Measurements from ENCODE around the gene LTBP2.

The LTBP2 gene

DNA sequence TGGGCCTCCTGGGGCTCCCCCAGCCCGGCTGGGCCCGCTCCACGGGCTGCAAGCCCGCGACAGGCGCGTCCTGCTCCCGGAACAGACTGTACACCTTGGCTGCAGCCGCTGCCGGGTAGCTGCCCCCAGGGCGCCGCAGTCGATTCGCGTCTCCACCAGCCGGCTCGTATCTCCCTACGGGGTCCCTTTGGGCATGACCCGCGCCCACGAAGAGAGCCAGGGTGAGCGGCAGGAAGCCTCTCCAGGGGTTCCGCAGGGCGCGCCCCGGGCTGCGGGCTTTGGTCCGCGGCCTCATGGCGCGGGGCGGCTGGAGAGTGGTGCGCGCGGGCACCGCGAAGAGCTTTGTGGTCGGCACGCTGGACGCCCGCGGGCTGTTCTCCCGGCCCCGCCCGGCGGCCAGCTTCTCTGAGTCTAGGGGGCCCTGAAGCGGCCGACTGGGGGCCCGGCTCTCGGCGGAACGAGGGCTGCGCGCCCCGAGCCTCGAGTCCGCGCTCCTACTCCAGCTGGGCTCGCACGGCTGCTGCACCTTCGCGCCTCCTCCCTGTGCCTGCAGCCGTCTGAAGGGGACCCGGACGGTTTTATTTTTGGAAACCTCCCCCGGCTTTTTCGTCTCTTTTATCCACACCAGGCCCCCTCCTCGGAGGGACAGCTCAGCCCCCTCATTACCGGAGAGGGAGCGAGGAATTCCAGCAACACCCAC lies at the start of gene LTBP2:
Gene LTBP2, minus strand, starts transcription at position 588 of the 700 bp plus-strand sequence. Its CDS starts 293 bp downstream, at position 295.
- DNase-seq: no peak

DNA sequence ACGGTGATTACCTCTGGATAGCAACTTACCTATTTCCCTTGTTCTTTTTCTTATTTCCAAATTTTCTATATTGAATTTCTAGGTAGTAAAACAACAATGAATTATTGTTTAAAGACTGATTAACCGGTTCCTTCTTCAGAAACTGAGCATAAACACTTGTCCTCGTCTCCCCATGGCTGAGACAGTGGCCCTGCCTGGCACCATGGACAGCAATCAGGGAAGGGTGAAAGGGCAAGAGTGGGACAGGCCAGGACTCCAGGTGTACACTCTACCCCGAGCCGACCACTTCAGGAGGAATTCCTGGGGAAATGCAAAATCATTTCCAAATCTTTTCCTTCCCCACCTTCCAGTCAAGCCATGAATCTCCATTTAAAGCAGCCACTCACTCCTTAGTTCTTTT lies 48.8 kb upstream of the LTBP2 start:
- no peak for DNase-seq

GRCh38 chr14:74660167-74660566 lies 48.1 kb upstream of the LTBP2 start:
- DNase-seq: no peak

DNA sequence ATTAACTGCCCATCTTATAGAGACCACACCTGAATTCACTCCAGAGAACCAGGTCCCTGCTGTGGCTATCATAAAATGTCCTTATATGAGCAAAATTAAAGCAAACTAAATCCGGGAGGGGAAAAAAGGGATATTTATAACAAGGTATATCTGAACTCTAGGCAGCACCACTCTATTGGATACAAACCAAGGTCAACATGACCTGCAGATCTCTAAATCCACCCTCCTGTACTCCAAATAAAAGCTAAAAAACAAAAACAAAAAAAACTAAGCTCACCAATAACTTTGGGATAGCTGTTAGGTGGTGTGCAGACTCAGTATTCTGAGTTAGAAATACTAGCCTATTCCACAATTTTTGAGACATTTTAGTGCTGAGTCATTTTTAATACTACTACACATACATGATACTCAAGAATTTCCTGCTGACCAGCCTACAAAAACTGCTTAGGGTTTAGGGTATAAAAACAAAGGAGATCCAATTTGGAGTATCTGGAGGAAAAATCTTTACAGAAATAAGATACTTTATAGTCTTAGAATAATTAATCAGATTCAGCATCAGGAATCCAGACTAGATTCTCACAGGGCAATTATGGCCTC lies 46.6 kb upstream of the LTBP2 start:
- DNase-seq: no peak

DNA sequence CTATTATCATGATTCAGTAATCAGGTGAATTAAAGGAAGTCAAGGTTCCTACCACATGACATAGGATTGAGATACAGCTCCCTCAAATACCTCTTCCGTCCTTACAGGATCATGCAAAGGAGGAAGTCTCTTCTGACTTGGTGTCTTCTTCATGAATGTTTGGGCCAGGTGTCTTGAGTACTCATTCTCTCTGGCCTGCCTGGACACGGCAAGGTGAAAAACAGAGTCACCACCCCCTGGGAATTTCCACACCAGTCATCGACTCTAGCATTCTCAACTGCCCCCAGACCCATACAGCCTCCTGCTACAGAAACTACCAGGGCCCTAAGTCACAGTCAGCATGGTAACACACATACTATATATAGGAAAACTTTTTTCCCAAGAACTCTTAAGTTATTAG lies 44.9 kb upstream of the LTBP2 start:
- DNase-seq: no peak

DNA sequence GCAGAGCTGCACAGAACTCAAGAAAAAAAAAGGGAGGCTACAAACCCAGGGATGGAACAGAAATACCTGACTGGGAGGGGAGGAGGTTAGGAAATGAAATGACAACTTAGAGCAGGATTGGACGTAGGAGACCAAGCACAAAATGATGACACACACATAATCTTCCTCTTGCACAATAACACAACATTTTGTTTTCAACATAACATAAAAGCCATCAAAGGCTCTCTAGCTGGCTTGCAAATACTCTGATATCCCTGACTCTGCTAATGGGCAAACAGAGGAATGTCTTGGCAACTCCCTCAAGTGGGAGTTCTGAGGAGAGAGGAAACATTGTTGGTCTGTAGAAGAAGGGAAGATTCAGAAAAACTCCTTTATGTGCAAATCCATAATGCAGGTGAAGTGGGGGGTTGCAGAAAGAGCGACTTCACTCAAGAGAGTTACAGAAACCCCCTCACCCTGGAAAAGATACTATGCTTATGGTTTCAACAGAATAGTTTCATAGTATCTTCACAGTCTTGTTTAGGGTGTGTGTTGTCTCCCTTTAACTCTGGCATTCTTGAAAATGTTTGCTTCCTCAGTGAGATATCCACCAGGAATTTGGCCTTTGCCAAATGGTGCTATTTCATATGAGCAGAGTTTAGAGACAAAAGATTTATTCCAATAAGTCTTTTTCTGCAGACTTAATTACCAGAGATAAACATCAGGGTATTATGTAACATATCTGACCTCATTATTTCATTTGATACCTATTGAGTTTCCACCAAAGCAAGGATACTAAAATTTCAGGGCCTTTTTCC lies 43.8 kb upstream of the LTBP2 start:
- DNase-seq: no peak

- DNase-seq: no peak
These were observed 42.9 kb upstream of the LTBP2 start for GRCh38 chr14:74654931-74655330.

DNA sequence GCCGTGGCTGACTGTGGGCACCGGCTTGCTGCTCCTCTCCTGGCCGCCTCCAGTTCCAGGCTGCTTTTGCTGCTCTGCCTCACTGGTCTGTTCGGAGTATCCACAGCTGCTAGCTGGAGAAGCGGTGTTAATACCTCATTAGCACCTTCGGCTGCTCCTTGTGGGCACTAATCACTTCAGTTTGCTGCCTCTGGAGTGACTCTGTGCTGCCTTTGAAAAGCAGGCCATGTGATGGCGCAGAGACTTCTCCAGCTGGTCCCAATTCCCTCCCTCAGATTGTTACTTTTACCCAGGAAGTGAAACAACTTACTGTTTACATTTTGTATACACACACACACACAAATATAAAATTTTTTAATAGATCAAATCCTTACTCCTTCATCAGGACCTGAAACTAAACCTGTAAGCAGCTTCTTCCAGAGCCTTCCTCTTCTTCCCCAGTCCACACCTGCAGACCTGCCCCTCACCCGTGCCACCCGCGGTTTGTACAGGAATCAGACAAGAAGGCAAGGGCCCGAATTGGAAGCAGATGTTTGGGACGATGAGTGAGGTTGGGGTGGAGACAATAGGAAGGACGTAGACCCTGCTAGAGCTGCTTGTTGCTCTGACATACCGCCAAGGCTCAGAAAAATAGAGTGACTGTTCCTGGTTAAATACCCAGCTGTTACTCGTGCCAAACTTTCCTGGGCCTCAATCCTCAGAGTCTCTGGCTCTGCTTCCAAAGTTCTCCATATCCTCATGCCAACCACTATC lies 41.5 kb upstream of the LTBP2 start:
- peak in 1 of 2 experiments; percentile 20 for DNase-seq

DNA sequence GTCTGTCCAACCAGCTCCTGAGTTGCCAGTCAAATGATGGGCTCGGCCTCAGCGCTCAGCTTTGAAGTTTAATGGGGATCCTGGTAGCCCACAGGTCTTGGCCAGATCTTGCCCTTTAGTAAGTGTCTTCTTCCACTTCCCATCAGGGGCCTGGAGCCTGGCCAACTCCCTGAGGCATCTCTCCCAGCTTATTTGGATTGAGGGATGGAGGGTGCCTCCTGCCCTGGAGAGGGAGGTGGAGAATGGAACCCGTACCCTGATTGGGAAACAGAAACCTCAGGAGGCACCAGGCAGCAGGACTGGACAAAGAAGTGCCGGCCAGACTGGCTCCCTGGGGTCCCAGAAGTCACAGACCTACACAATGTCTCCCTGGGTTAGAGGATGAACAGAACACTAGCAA lies 40.5 kb upstream of the LTBP2 start:
- DNase-seq: no peak

- DNase-seq: no peak
These were observed 39.1 kb upstream of the LTBP2 start for GRCh38 chr14:74650927-74651686.

GRCh38 chr14:74649673-74650072 lies 37.6 kb upstream of the LTBP2 start:
- no peak for DNase-seq

DNA sequence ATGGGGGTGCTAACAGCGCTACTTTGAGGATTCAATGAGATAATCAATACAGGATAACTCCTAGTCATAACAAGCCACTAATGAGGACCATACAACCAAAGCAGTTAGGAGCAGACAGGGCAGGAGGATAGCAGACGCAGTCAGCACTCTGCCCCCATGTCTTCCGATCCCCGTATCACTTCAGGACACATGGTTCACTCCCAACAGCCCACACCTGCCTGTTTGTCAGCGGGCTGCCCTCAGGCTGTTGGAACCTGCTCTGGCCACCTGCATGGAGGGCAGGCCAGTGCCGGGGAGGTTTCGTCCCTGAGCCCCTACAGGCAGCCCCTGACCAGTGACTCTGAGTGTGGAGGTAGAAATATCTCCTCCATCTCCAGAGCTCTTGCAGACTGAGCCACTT lies 37.1 kb upstream of the LTBP2 start:
- no peak for DNase-seq

GRCh38 chr14:74648601-74649000 lies 36.6 kb upstream of the LTBP2 start:
- no peak for DNase-seq

GRCh38 chr14:74647678-74648461 lies 35.8 kb upstream of the LTBP2 start:
- DNase-seq: peak; percentile 71 to 85

- DNase-seq: no peak
These were observed 35.1 kb upstream of the LTBP2 start for GRCh38 chr14:74647061-74647677.

- no peak for DNase-seq
These were observed 33.9 kb upstream of the LTBP2 start for GRCh38 chr14:74645756-74646470.

- DNase-seq: no peak
These were observed 33.2 kb upstream of the LTBP2 start for GRCh38 chr14:74645244-74645643.

DNA sequence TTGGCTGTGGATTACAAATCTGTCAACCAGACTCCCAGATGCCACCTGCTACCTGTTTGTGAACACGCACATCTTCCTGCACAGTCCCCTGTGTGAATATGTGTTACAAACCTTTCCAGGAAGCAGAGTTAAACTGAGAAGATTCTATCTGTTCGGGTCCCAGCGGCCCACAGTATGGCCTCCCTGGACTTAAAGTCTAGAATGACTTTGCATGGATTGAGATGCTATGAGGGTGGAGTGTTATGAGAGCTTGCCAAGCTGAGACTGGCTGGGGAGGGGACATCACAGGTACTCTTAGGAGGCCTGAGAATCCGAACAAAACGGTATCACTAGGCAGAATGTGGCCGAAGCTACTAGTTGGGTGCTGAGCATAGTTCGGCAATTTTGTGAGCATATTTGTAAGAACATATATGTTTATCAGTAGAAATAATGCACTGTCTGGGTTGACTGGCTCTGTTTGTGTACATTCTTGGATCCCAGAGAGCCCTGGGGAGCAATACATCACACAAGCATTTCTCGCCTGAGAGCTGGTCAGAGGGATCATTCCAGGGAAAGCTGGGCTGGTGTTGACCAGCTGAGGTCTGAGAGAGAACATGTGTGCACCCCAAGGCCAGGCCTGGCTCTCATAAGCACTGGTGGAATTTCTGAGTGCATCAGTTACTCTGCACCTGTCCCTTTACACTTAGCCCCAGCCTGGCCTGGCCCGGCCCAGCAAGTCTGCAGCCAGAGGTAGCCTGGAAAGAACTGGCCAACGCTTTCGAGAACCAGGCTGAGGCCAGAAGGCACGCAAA lies 29.8 kb upstream of the LTBP2 start:
- no peak for DNase-seq

DNA sequence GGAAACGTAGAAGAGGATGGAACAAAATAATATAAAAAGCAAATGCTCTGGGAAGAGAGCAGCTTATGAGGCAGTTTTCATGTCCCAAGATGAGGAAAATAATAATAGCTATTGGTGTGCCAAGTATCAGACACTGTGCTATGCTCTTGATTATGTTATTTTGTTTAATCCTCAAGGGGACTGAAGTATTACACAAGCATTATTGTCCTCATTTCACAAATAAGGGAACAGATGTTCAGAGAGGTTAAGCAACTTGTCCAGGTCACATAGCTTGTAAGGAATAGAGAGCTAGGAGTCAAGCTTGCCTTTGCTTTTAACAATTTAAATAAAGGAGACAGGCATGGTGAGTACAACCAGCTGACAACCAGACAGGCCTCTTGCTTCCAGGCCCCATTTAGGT lies 26.9 kb upstream of the LTBP2 start:
- no peak for DNase-seq

DNA sequence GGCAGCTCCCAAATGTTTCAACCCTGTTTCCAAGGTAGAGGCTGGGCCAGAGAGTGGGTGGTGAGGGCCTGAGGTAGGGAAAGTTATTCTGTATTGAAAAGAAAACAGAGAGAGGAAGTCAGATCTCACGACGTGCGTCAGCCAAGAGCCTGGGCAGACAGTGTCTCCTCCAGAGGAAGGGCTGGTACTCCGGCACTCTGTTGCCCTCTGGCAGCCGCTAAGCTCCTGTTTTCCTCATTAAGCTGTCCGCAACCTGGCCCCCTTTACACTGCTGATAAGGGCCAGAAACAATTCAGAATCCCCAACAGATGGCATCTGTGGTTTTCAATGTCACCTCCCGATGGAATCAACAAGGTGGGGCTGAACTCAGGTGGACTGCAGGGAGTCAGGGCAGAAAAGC lies 26.0 kb upstream of the LTBP2 start:
- DNase-seq: no peak

Data from NCI-H446 (cell line).